Osteocyte (in vitro differentiated cells): ENCODE data around the gene ATIC. TPM values are rescaled to one million over a fixed set of nuclear protein-coding genes. Genes with fewer than 3 reads are reported as not detected.

Experiments
- DNase-seq: peaks from one replicate; pipeline ENCODE4 v3.0.0; 2021; ENCODE audit warnings: mixed read lengths; ENCODE audit not compliant: unreplicated experiment; ENCODE audit errors: extremely low spot score
- H3K27ac Mint-ChIP-seq: one replicate; pipeline ENCODE4 v1.8.0; 2021; ENCODE audit warnings: mild to moderate bottlenecking, mixed read lengths; ENCODE audit not compliant: unreplicated experiment
- H3K27me3 Mint-ChIP-seq: one replicate; pipeline ENCODE4 v1.8.0; 2021; ENCODE audit warnings: mixed read lengths; ENCODE audit not compliant: unreplicated experiment
- H3K36me3 Mint-ChIP-seq: one replicate; pipeline ENCODE4 v1.8.0; 2021; ENCODE audit warnings: mixed read lengths; ENCODE audit not compliant: unreplicated experiment
- H3K4me1 Mint-ChIP-seq: one replicate; pipeline ENCODE4 v1.8.0; 2021; ENCODE audit warnings: mixed read lengths; ENCODE audit not compliant: unreplicated experiment
- H3K4me3 Mint-ChIP-seq: one replicate; pipeline ENCODE4 v1.8.0; 2021; ENCODE audit warnings: mild to moderate bottlenecking, moderate library complexity, mixed read lengths; ENCODE audit not compliant: unreplicated experiment
- H3K9me3 Mint-ChIP-seq: one replicate; pipeline ENCODE4 v1.8.0; 2021; ENCODE audit warnings: mixed read lengths; ENCODE audit not compliant: unreplicated experiment
- CTCF ChIP-seq: fragments of 200-600 bp; sonication (generic); IDR thresholded peaks from 2 replicates; pipeline ENCODE4 v1.5.0; 2021; ENCODE audit warnings: antibody characterized with exemption, mild to moderate bottlenecking, moderate library complexity
- total RNA-seq: library from RNA; stranded (reverse); gene quantifications from 2 replicates; pipeline ENCODE4 v1.2.1, GENCODE V29; 2021

Gene ATIC
- total RNA-seq, 1 donor from 2014 or later = 89.7 TPM

GRCh38 chr2:215366440-215367032, 54.7 kb downstream of the ATIC start:
- DNase-seq = no peak
- Mint-ChIP-seq H3K36me3 (peaks cover 90% of the 10 kb centered on the region), H3K4me3 (no peak overlapping the region), H3K9me3 (no peaks in the 10 kb centered on the region), H3K27ac (peak overlapping the region; percentile 76), H3K4me1 (peaks cover 55% of the 10 kb centered on the region), H3K27me3 (no peaks in the 10 kb centered on the region)
- TF ChIP-seq CTCF = no peak

GRCh38 chr2:215367662-215368492, 56.0 kb downstream of the ATIC start:
- Mint-ChIP-seq H3K9me3 (no peaks in the 10 kb centered on the region), H3K27ac (peak overlapping the region; percentile 76), H3K4me1 (peaks cover 59% of the 10 kb centered on the region), H3K27me3 (no peaks in the 10 kb centered on the region), H3K36me3 (peaks cover 88% of the 10 kb centered on the region), H3K4me3 (no peak overlapping the region)
- DNase-seq = no peak
- no peak for TF ChIP-seq CTCF

- Mint-ChIP-seq H3K4me3 (no peak overlapping the region), H3K36me3 (peaks cover 88% of the 10 kb centered on the region), H3K4me1 (peaks cover 60% of the 10 kb centered on the region), H3K27me3 (no peaks in the 10 kb centered on the region), H3K27ac (peak overlapping the region; percentile 85), H3K9me3 (no peaks in the 10 kb centered on the region)
- no peak for TF ChIP-seq CTCF
- DNase-seq = no peak
Measured at GRCh38 chr2:215368493-215368809, 56.6 kb downstream of the ATIC start.

GRCh38 chr2:215369181-215369760, 57.4 kb downstream of the ATIC start:
- H3K27me3 Mint-ChIP-seq = no peaks in the 10 kb centered on the region
- TF ChIP-seq CTCF = no peak
- peaks cover 55% of the 10 kb centered on the region for H3K4me1 Mint-ChIP-seq
- no peak overlapping the region for H3K4me3 Mint-ChIP-seq
- peak overlapping the region; percentile 85 for H3K27ac Mint-ChIP-seq
- H3K9me3 Mint-ChIP-seq = no peaks in the 10 kb centered on the region
- no peak for DNase-seq
- H3K36me3 Mint-ChIP-seq = peaks cover 87% of the 10 kb centered on the region
